Pancreas (tissue), 10 donors: ENCODE measurements around the gene RAPGEF5. TPM values are rescaled to one million over a fixed set of nuclear protein-coding genes. Genes with fewer than 3 reads are reported as not detected.

ENCODE experiments used
- ATAC-seq, 4 donors: fragments of 200-7000 bp; cut with Tn5 transposase; one replicate each; pipeline versions ENCODE4 v1.8.0 to v1.9.1; 2020; ENCODE audit warnings: mild to moderate bottlenecking in 4 of 4, moderate library complexity in 4 of 4
- DNase-seq, 6 donors: peaks; one replicate each; pipeline ENCODE4 v3.0.0-alpha.2; 2020
- FAIRE-seq: peaks from 2 replicates; lab custom pipeline; 2012; peaks lifted over from hg19 to GRCh38; lab: Jason Lieb, UNC
- H3K27ac ChIP-seq, 4 donors: fragments of 200-600 bp; sonication (generic); 1 replicate in 3 of 4; 2 replicates in 1 of 4; pipeline versions ENCODE4 v1.5.0 to v1.8.0; 2020
- H3K27me3 ChIP-seq, 4 donors: fragments of 200-600 bp; one replicate each; pipeline ENCODE4 v1.8.0; 2021
- H3K36me3 ChIP-seq, 3 donors: fragments of 200-600 bp; sonication (generic) in 1 of 3; one replicate each; pipeline versions ENCODE4 v1.5.0 to v1.8.0; 2020 to 2021
- H3K4me1 ChIP-seq, 3 donors: fragments of 200-600 bp; one replicate each; pipeline ENCODE4 v1.8.0; 2021
- H3K4me3 ChIP-seq, 4 donors: fragments of 200-600 bp; sonication (generic) in 2 of 4; one replicate each; pipeline versions ENCODE4 v1.5.0 to v1.8.0; 2020 to 2021
- H3K9me3 ChIP-seq, 4 donors: fragments of 200-600 bp; one replicate each; pipeline ENCODE4 v1.8.0; 2021
- CTCF ChIP-seq, 4 donors: fragments of 200-600 bp; sonication (generic) in 3 of 4; IDR thresholded peaks; one replicate each; pipeline versions ENCODE4 v1.5.0 to v1.8.0; 2021; ENCODE audit warnings: antibody characterized with exemption in 4 of 4
- WGBS, 2 donors: extraction: QIAGEN DNeasy Blood & Tissue Kit; methylation state at CpG; one replicate each; pipeline ENCODE4 v1.1.7; 2013; 5-methylcytosine and 5-hydroxymethylcytosine counted together
- intact Hi-C, 3 donors: fragments of 100-400 bp; cut with DNase I; formaldehyde crosslinking; loops; one replicate each; pipeline versions ENCODE4 v1.11.1 to v1.14.2; 2022
- polyA plus RNA-seq, 2 donors: library from polyadenylated mRNA; stranded (reverse); fragments of 200-250 nt; gene quantifications; one replicate each; pipeline ENCODE4 v1.2.3, GENCODE V29; 2013
- total RNA-seq, 6 donors: library from RNA; stranded (reverse); fragmentation: NEBNext Ultra II Directional in 4 of 6; extraction: Animal tissue kit (Norgen Biotek cat#: 25700) in 4 of 6; gene quantifications; one replicate each; pipeline versions ENCODE4 v1.2.1 to v1.2.4, GENCODE V29; 2021 to 2023
- donor health status: healthy with polysubstance abuse.
- donor health status: DM: no; HTN: no; CAD: no; lungs with moderate emphysema.
- donor health status: DM: no; HTN: no; CAD: no.
- donor health status: control.
- donor health status: control.
- donor health status: Bipolar disorder and iron deficiency.
- donor health status: DM: yes; HTN: yes; CAD: no.
- donor health status: DM: no; HTN: no; CAD: no.
- donor health status: DM: no; HTN: no; CAD: no.
- donor health status: DM: yes; HTN: yes; CAD: no.

The RAPGEF5 gene
- total and polyA plus RNA-seq, 8 donors = 7.5 to 38.9 (median 29.1) TPM

GRCh38 chr7:22402250-22402649, 45.3 kb upstream of the RAPGEF5 start:
- TF ChIP-seq CTCF (IDR thresholded peaks at IDR 0.05) = no peak
- Histone ChIP-seq H3K4me3 (no peak overlapping the region), H3K4me1 (no peaks in the 10 kb centered on the region), H3K27me3 (no peaks in the 10 kb centered on the region), H3K27ac (no peak overlapping the region), H3K9me3 (no peaks in the 10 kb centered on the region), H3K36me3 (no peaks in the 10 kb centered on the region)
- DNase-seq (no peak), ATAC-seq (no peak), FAIRE-seq (no peak)
- 70 to 75% methylated on average over 2 of the region's 2 CpGs for WGBS, 2 donors
- intact Hi-C loops = no loop called here

GRCh38 chr7:22400936-22401553, 44.1 kb upstream of the RAPGEF5 start:
- Histone ChIP-seq H3K4me3 (no peak overlapping the region), H3K36me3 (no peaks in the 10 kb centered on the region), H3K4me1 (no peaks in the 10 kb centered on the region), H3K9me3 (no peaks in the 10 kb centered on the region), H3K27me3 (no peaks in the 10 kb centered on the region), H3K27ac (no peak overlapping the region)
- DNase-seq (no peak), FAIRE-seq (no peak), ATAC-seq (no peak)
- 87 to 90% methylated on average over 3 of the region's 3 CpGs for WGBS, 2 donors
- intact Hi-C loops = no loop called here
- no peak for TF ChIP-seq CTCF (IDR thresholded peaks at IDR 0.05)

GRCh38 chr7:22400150-22400814, 43.3 kb upstream of the RAPGEF5 start:
- Histone ChIP-seq H3K27me3 (no peaks in the 10 kb centered on the region), H3K4me3 (no peak overlapping the region), H3K27ac (no peak overlapping the region), H3K4me1 (no peaks in the 10 kb centered on the region), H3K9me3 (no peaks in the 10 kb centered on the region), H3K36me3 (no peaks in the 10 kb centered on the region)
- no peak for FAIRE-seq
- no peak for ATAC-seq
- 69 to 70% methylated on average over 10 of the region's 10 CpGs for WGBS, 2 donors
- TF ChIP-seq CTCF (IDR thresholded peaks at IDR 0.05) = no peak
- no peak for DNase-seq
- intact Hi-C loops = no loop called here

GRCh38 chr7:22399546-22399945, 42.6 kb upstream of the RAPGEF5 start:
- no peaks in the 10 kb centered on the region for H3K27me3 ChIP-seq
- H3K27ac ChIP-seq = no peak overlapping the region
- no peak for DNase-seq
- no peak overlapping the region for H3K4me3 ChIP-seq
- no peaks in the 10 kb centered on the region for H3K36me3 ChIP-seq
- ATAC-seq = no peak
- H3K4me1 ChIP-seq = no peaks in the 10 kb centered on the region
- no peak for TF ChIP-seq CTCF (IDR thresholded peaks at IDR 0.05)
- FAIRE-seq = no peak
- H3K9me3 ChIP-seq = no peaks in the 10 kb centered on the region
- WGBS, 2 donors = 36 to 47% methylated on average over 2 of the region's 2 CpGs
- intact Hi-C loops = no loop called here

- H3K9me3 ChIP-seq = no peaks in the 10 kb centered on the region
- no peak for DNase-seq
- no peak for TF ChIP-seq CTCF (IDR thresholded peaks at IDR 0.05)
- no peaks in the 10 kb centered on the region for H3K27me3 ChIP-seq
- no peak for ATAC-seq
- H3K36me3 ChIP-seq = no peaks in the 10 kb centered on the region
- no peak overlapping the region for H3K4me3 ChIP-seq
- no peak overlapping the region for H3K27ac ChIP-seq
- no peak for FAIRE-seq
- intact Hi-C loops = no loop called here
- no peaks in the 10 kb centered on the region for H3K4me1 ChIP-seq
These were observed 42.1 kb upstream of the RAPGEF5 start for GRCh38 chr7:22399091-22399490.
